K562 (cell line): ENCODE data around the gene CCDC9. TPM values are rescaled to one million over a fixed set of nuclear protein-coding genes. Genes with fewer than 3 reads are reported as not detected.

Source experiments
- ELF1 ChIP-seq: fragments of 200-800 bp; sonication (Bioruptor generic); IDR thresholded peaks from 2 replicates; pipeline ENCODE4 v1.6.1; 2016; ENCODE audit warnings: missing genetic modification characterization, missing compliant biosample characterization
- NONO ChIP-seq, 2 experiments: fragments of 200-400 bp in 1 of 2; fragments of 450-650 bp in 1 of 2; formaldehyde crosslinking in 1 of 2; IDR thresholded peaks; 2 replicates each; pipeline ENCODE4 v1.6.1; 2017; ENCODE audit warnings: low read depth in 2 of 2, mild to moderate bottlenecking in 2 of 2, moderate library complexity in 2 of 2, low read length in 1 of 2
- NR1H2 ChIP-seq: sonication (generic); formaldehyde crosslinking; IDR thresholded peaks from 2 replicates; pipeline ENCODE4 v1.4.0; 2020; ENCODE audit warnings: mild to moderate bottlenecking, missing genetic modification reagents
- SAFB ChIP-seq: fragments of 200-400 bp; formaldehyde crosslinking; IDR thresholded peaks from 2 replicates; pipeline ENCODE4 v1.6.1; 2017; ENCODE audit warnings: low read depth, low read length, borderline replicate concordance
- U2AF2 ChIP-seq: fragments of 200-400 bp; formaldehyde crosslinking; optimal IDR thresholded peaks from 2 replicates; pipeline ENCODE3; 2017; ENCODE audit warnings: low read depth, mild to moderate bottlenecking, low read length
- XRCC5 ChIP-seq: fragments of 200-400 bp; formaldehyde crosslinking; IDR thresholded peaks from 2 replicates; pipeline ENCODE4 v1.6.1; 2017; ENCODE audit warnings: low read depth, mild to moderate bottlenecking, low read length
- ZC3H4 ChIP-seq: sonication (generic); formaldehyde crosslinking; IDR thresholded peaks from 2 replicates; pipeline ENCODE4 v1.9.0; 2021; ENCODE audit warnings: missing genetic modification reagents, borderline replicate concordance
- ZC3H8 ChIP-seq: fragments of 450-650 bp; IDR thresholded peaks from 2 replicates; pipeline ENCODE4 v1.6.1; 2017
- polyA plus RNA-seq, 8 experiments: library from polyadenylated mRNA; depleted of rRNA in 4 of 8; stranded (reverse) in 5 of 8; unstranded in 3 of 8; fragments of >200 nt; fragmentation: Nextera tagmentation in 2 of 8; fragmentation: Illumina TruSeq in 1 of 8; extraction: Ambion mirVana in 2 of 8; extraction: Trizol in 1 of 8; gene quantifications; 2 replicates each; pipeline versions ENCODE4 v1.2.1 to v1.2.3, GENCODE V29; 2011 to 2014; ENCODE audit warnings: inconsistent platforms in 1 of 8, missing spikeins in 1 of 8
- total RNA-seq, 7 experiments: library from RNA; depleted of rRNA in 6 of 7; stranded (reverse); fragments of >200 nt in 6 of 7; fragmentation: Illumina TruSeq in 2 of 7; extraction: Trizol in 2 of 7; gene quantifications; 2 replicates each; pipeline versions ENCODE4 v1.2.1 to v1.2.3, GENCODE V29; 2011 to 2021; ENCODE audit warnings: low replicate concordance in 1 of 7
- TF ChIP-seq, protein P1 (sequence below): fragments of 250-450 bp; sonication (Bioruptor Pico); IDR thresholded peaks from 2 replicates; pipeline ENCODE4 v1.8.0; 2021; ENCODE audit warnings: mild to moderate bottlenecking, moderate library complexity
- TF ChIP-seq, protein P2 (sequence below): sonication (generic); formaldehyde crosslinking; IDR thresholded peaks from 2 replicates; pipeline ENCODE4 v1.8.1; 2023; ENCODE audit warnings: mild to moderate bottlenecking, missing genetic modification reagents, moderate library complexity
- TF ChIP-seq, protein P3 (sequence below): fragments of 450-650 bp; formaldehyde crosslinking; IDR thresholded peaks from 2 replicates; pipeline ENCODE4 v1.4.0; 2022; ENCODE audit warnings: mild to moderate bottlenecking, moderate library complexity
- TF ChIP-seq, protein P4 (sequence below), 2 experiments: fragments of 450-650 bp in 1 of 2; sonication (generic) in 1 of 2; formaldehyde crosslinking in 1 of 2; IDR thresholded peaks in 1 of 2; conservative IDR thresholded peaks in 1 of 2; 2 replicates each; pipeline versions ENCODE4 v1.6.1 to v1.8.1; 2016 to 2023; ENCODE audit warnings: mild to moderate bottlenecking in 2 of 2, moderate library complexity in 2 of 2, inconsistent platforms in 1 of 2, missing genetic modification reagents in 1 of 2
- TF ChIP-seq, protein P5 (sequence below), 3 experiments: fragments of 200-800 bp in 1 of 3; sonication (Bioruptor generic) in 1 of 3; sonication (generic) in 1 of 3; formaldehyde crosslinking in 1 of 3; IDR thresholded peaks; 2 replicates each; pipeline versions ENCODE4 v1.6.1 to v1.8.0; 2016 to 2022; ENCODE audit warnings: mild to moderate bottlenecking in 2 of 3, missing compliant biosample characterization in 2 of 3, missing genetic modification characterization in 2 of 3, missing genetic modification reagents in 1 of 3
- TF ChIP-seq, protein P6 (sequence below): fragments of 250-450 bp; sonication (Bioruptor Pico); IDR thresholded peaks from 2 replicates; pipeline ENCODE4 v1.5.0; 2021; ENCODE audit warnings: mild to moderate bottlenecking, moderate library complexity

The CCDC9 gene
- total and polyA plus RNA-seq, 9 of the 15 experiments (the other 6 are each of a cell fraction or from before 2014, with no cell fraction given), result 0.23 to 38.6 (median 8.4) TPM

DNA sequence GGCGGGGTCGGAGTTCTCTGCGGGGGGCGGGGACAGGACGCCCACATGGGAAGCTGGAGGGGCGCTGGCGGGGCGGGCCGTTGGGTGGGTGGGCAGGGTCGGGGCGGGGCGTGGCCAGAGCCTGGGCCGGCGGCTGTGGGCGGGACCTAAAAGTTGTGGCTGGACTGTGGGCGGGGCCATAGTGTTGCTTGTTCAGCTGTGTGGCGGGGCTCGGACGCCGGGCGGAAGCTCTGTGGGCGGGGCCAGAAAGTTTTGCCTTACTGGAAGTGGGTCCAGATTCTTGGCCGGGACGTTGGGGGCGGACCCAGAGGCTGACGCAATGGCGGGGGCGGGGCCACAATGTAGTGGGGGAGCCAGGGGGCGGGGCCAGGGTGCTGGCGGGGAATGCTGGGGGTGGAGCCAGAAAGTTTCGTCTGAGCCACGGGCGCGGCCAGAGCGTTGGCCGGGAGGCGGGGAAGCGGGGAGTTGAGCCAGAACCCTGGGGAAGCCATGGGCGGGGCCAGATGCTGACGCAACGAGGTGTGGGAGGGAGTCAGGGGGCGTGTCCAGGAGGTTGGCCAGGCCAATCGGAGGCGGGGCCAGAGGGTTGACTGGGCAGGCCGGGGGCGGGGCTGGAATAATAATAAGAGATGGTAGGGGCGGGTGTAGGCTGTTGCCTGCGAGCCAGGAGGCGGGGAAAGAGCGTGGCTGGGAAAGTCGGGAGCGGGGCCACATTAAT, 527 bp downstream of the CCDC9 start (continued):
- TF ChIP-seq, protein P1, sequence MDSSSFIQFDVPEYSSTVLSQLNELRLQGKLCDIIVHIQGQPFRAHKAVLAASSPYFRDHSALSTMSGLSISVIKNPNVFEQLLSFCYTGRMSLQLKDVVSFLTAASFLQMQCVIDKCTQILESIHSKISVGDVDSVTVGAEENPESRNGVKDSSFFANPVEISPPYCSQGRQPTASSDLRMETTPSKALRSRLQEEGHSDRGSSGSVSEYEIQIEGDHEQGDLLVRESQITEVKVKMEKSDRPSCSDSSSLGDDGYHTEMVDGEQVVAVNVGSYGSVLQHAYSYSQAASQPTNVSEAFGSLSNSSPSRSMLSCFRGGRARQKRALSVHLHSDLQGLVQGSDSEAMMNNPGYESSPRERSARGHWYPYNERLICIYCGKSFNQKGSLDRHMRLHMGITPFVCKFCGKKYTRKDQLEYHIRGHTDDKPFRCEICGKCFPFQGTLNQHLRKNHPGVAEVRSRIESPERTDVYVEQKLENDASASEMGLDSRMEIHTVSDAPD (CRISPR knock-in tag), result no peak
- TF ChIP-seq, protein P2, sequence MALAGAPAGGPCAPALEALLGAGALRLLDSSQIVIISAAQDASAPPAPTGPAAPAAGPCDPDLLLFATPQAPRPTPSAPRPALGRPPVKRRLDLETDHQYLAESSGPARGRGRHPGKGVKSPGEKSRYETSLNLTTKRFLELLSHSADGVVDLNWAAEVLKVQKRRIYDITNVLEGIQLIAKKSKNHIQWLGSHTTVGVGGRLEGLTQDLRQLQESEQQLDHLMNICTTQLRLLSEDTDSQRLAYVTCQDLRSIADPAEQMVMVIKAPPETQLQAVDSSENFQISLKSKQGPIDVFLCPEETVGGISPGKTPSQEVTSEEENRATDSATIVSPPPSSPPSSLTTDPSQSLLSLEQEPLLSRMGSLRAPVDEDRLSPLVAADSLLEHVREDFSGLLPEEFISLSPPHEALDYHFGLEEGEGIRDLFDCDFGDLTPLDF (CRISPR knock-in tag), result no peak
- TF ChIP-seq ELF1, result no peak
- no peak for TF ChIP-seq SAFB
- TF ChIP-seq, protein P3, sequence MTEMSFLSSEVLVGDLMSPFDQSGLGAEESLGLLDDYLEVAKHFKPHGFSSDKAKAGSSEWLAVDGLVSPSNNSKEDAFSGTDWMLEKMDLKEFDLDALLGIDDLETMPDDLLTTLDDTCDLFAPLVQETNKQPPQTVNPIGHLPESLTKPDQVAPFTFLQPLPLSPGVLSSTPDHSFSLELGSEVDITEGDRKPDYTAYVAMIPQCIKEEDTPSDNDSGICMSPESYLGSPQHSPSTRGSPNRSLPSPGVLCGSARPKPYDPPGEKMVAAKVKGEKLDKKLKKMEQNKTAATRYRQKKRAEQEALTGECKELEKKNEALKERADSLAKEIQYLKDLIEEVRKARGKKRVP (CRISPR knock-in tag), result peak; percentile 59
- TF ChIP-seq ZC3H4 (CRISPR knock-in tag), result no peak
- TF ChIP-seq, protein P4, sequence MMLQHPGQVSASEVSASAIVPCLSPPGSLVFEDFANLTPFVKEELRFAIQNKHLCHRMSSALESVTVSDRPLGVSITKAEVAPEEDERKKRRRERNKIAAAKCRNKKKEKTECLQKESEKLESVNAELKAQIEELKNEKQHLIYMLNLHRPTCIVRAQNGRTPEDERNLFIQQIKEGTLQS (IDR thresholded peaks at IDR 0.05), result peak; percentile 98
- TF ChIP-seq, protein P4 (CRISPR knock-in tag; conservative IDR thresholded peaks at IDR 0.05), result peak; percentile 75; the same call in 1 of the 2 replicates
- TF ChIP-seq NR1H2 (CRISPR knock-in tag), result no peak
- TF ChIP-seq NONO (IDR thresholded peaks at IDR 0.05; ENCODE audit: low read depth in 2 of 2, low read length in 1 of 2), result no peak
- TF ChIP-seq U2AF2, result no peak
- TF ChIP-seq ZC3H8, result no peak
- TF ChIP-seq, protein P5, sequence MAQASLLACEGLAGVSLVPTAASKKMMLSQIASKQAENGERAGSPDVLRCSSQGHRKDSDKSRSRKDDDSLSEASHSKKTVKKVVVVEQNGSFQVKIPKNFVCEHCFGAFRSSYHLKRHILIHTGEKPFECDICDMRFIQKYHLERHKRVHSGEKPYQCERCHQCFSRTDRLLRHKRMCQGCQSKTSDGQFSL (CRISPR knock-in tag; IDR thresholded peaks at IDR 0.05), result peak; percentile 79
- TF ChIP-seq, protein P5 (tag; IDR thresholded peaks at IDR 0.05), result peak in 1 of 2 experiments; percentile 78; a peak in 2 of 4 replicates
- TF ChIP-seq, protein P6, sequence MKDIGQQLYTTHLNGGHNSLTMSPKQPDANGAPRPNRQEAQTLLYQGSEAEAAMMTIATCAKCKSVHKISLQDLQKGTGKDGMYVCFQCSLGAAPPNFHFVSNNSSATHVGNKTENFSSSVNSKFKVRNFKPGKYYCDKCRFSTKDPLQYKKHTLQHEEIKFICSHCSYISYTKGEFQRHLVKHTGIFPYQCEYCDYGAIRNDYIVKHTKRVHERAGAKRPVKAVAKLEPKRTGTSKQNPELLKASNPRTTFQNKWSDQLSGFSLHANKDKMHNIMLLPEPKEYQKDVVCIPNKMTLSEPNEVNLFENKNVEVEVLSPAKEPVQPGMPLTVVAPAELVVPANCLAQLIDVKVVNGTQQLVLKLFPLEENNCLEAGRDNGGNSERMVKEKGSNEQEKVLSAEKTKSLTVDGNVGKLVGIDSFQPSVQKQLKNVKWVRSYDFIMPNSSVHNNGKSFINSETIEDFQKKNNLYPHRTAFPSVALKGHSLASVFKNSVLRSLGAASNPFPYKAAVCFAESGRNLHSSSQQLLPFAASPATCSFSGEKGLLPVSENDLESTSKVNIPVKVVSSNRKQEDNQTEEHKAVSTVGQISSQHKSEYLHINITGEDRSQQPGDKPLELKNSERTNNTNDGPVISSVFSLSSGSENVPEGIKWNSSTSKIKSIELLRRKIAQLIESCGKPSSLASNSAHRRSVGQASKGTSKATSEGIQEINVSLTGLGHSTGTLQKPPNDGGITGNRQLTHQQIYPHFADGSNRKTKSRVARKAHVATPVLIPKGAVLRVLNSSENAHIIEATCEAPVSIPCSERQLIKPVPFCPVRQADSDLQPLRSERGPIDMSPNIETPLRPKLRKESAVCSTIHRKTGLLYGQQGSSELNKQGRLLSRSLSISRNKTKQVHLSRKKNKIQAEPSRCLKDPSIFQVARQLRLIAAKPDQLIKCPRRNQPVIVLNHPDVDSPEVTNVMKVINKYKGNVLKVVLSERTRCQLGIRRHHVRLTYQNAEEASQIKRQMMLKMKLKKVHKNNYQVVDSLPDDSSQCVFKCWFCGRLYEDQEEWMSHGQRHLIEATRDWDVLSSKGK (CRISPR knock-in tag), result no peak
- no peak for TF ChIP-seq XRCC5
